ENCODE results near the gene FOXRED2. TPM values are rescaled to one million over a fixed set of nuclear protein-coding genes. Genes with fewer than 3 reads are reported as not detected.

FOXRED2 gene
- total RNA-seq, 4 donors from 2014 or later = 0.37 to 3.0 (median 1.5) TPM

GRCh38 chr22:36471341-36471821 lies 35.5 kb downstream of the FOXRED2 start:
- intact Hi-C loops (cut with DNase I; ENCODE audit: low total_unique reads) = loop anchor here (2.0 to 5.0 kb wide), 2 partner anchors 85 to 169 kb away; partner anchors contain the start of gene MYH9
- 73 to 79% methylated on average over 3 to 14 of the region's 14 CpGs for WGBS, 2 donors (ENCODE audit: low coverage in 1 of 2)

DNA sequence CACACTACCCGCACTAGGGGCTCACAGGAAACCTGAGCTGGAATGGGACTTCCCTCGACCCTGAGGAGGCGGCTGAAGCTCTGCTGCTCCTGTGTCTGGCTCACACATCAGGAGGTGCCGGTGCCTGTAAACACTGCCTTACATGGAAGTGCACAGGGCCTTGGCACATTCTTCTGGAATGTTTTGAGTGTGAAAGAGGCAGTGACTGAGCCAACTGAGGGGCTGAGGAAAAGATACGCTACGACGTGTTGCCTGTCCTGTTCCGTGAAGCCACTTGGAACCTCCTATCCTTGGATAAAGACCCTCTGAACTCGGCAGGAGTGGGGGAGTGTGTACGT lies 35.9 kb downstream of the FOXRED2 start:
- Histone ChIP-seq H3K4me3 (peak overlapping the region in 1 of 4 donors; percentile 21), H3K4me1 (peaks cover 14 to 46% (median 24%) of the 10 kb centered on the region in 4 donors), H3K27me3 (no peaks in the 10 kb centered on the region), H3K27ac (peak overlapping the region; percentile 98), H3K9me3 (no peaks in the 10 kb centered on the region), H3K36me3 (peaks cover 0 to 17% (median 4%) of the 10 kb centered on the region in 4 donors)
- TF ChIP-seq EP300 (IDR thresholded peaks at IDR 0.05; ENCODE audit: low read depth) (no peak), POLR2AphosphoS5 (IDR thresholded peaks at IDR 0.05) (peak in 2 of 3 donors; percentile 29 to 52)
- in situ Hi-C loops (cut with MboI; ENCODE audit: low pct_ligation_motif_present in 1 of 4, low pct_unique_long_range_greater_than_20kb in 1 of 4, low sequenced_read_pairs in 3 of 4) (loop anchor here in 2 of 4 donors (10.0 kb wide), 1 partner anchor 166 kb away; no protein-coding TSS in a partner anchor), intact Hi-C loops (cut with DNase I; ENCODE audit: low total_unique reads) (loop anchor here (2.0 to 5.0 kb wide), 2 partner anchors 84 to 169 kb away; partner anchors contain the start of gene MYH9)
- no peak for DNase-seq
- WGBS, 2 donors (ENCODE audit: low coverage in 1 of 2) = 79 to 85% methylated on average over 4 to 10 of the region's 10 CpGs

More at GRCh38 chr22:36471341-36471821, 35.5 kb downstream of the FOXRED2 start:
- TF ChIP-seq EP300 (IDR thresholded peaks at IDR 0.05; ENCODE audit: low read depth) (no peak), POLR2AphosphoS5 (IDR thresholded peaks at IDR 0.05) (peak in 1 of 3 donors; percentile 9)
- Histone ChIP-seq H3K9me3 (no peaks in the 10 kb centered on the region), H3K36me3 (peaks cover 0 to 21% (median 6%) of the 10 kb centered on the region in 4 donors), H3K27me3 (no peaks in the 10 kb centered on the region), H3K4me1 (peaks cover 13 to 41% (median 21%) of the 10 kb centered on the region in 4 donors), H3K4me3 (peak overlapping the region in 2 of 4 donors; percentile 2 to 21), H3K27ac (peak overlapping the region; percentile 98)
- in situ Hi-C loops (cut with MboI; ENCODE audit: low pct_ligation_motif_present in 1 of 4, low pct_unique_long_range_greater_than_20kb in 1 of 4, low sequenced_read_pairs in 3 of 4) = loop anchor here in 2 of 4 donors (10.0 kb wide), 1 partner anchor 167 kb away; no protein-coding TSS in a partner anchor
- no peak for DNase-seq

DNA sequence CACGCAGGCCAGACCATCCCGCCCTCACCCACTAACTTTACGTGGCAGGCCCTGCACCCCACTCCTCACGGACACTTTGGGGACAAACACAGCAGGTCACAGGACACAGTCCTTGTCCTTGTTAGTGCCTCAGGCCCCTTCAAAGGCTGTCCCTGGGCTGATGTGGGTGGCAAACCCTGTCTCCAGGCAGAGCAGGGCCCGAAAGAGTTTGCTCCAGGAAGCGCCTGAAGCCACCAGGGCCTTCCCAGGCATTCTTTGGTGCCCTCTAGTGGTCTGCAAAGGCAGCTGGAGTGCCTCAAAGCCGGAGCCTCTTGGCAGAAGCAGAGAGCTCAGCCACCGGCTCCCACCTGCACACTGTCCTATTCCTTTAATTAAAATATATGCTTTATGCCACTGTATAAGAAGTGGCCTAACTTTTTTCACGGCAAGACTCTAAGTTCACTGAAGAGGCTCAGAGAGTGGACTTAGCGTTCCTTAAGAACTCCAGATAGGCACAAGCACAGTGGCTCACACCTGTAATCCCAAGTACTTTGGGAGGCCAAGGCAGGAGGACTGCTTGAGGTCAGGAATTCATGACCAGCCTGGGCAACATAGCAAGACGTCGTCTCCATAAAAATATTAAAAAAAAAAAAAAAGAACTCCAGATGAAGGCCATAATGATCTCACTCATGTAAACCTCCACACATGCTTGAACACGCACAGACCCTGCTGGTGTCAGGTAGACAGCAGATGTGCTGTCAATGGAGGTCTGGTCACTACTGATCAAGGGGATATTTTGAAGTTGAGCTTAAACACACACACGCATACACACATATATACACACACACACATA lies 36.5 kb downstream of the FOXRED2 start:
- H3K4me1 ChIP-seq = peaks cover 20 to 51% (median 30%) of the 10 kb centered on the region in 4 donors
- DNase-seq = peak; percentile 87
- in situ Hi-C loops (cut with MboI; ENCODE audit: low pct_ligation_motif_present in 1 of 4, low pct_unique_long_range_greater_than_20kb in 1 of 4, low sequenced_read_pairs in 3 of 4) = loop anchor here in 2 of 4 donors (10.0 kb wide), 1 partner anchor 166 kb away; no protein-coding TSS in a partner anchor
- H3K27ac ChIP-seq = peak overlapping the region; percentile 98
- peak in 2 of 3 donors; percentile 43 to 71 for TF ChIP-seq POLR2AphosphoS5 (IDR thresholded peaks at IDR 0.05)
- TF ChIP-seq, protein P1, sequence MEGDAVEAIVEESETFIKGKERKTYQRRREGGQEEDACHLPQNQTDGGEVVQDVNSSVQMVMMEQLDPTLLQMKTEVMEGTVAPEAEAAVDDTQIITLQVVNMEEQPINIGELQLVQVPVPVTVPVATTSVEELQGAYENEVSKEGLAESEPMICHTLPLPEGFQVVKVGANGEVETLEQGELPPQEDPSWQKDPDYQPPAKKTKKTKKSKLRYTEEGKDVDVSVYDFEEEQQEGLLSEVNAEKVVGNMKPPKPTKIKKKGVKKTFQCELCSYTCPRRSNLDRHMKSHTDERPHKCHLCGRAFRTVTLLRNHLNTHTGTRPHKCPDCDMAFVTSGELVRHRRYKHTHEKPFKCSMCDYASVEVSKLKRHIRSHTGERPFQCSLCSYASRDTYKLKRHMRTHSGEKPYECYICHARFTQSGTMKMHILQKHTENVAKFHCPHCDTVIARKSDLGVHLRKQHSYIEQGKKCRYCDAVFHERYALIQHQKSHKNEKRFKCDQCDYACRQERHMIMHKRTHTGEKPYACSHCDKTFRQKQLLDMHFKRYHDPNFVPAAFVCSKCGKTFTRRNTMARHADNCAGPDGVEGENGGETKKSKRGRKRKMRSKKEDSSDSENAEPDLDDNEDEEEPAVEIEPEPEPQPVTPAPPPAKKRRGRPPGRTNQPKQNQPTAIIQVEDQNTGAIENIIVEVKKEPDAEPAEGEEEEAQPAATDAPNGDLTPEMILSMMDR (IDR thresholded peaks at IDR 0.05) = peak; percentile 92 to 95 (median 94)
- no peak for TF ChIP-seq POLR2A (IDR thresholded peaks at IDR 0.05)
- no peak for TF ChIP-seq EP300 (IDR thresholded peaks at IDR 0.05; ENCODE audit: low read depth)
- H3K27me3 ChIP-seq = no peaks in the 10 kb centered on the region
- 39 to 46% methylated on average over 6 to 14 of the region's 14 CpGs for WGBS, 2 donors (ENCODE audit: low coverage in 1 of 2)
- H3K4me3 ChIP-seq = no peak overlapping the region
- intact Hi-C loops (cut with DNase I; ENCODE audit: low total_unique reads) = loop anchor here (2.0 to 5.0 kb wide), 2 partner anchors 84 to 168 kb away; partner anchors contain the start of gene MYH9
- no peaks in the 10 kb centered on the region for H3K9me3 ChIP-seq
- H3K36me3 ChIP-seq = peaks cover 0 to 11% (median 2%) of the 10 kb centered on the region in 4 donors

DNA sequence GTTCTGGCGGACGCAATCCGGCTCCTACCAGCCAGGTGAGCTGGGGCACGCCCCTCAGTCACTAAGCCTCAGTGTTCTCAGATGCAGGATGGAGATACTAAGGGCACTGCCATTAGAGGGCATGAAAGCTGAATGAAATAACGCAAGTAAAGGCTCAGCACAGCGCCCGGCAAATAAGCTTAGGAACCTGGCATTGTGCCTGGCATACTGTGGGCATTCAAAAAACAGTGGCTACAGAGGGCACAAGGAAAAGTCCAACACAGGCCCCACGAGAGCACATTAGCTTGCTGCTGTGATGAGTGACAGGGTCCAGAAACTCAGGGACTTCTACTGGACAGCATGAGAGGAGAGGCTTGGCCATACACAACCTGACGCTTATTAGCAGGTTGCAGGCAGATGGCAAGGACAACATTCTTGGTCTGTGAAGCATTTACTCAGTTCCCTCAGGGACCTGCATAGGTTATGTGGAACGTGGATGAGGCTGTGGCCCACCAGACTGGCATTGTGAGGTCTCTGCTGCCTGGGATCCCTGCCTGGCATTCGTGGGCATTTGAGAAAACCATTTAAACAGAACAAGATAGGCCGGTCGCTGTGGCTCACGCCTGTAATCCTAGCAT lies 37.6 kb downstream of the FOXRED2 start:
- H3K27ac ChIP-seq = peak overlapping the region; percentile 98
- peaks cover 0 to 7% (median 0%) of the 10 kb centered on the region in 4 donors for H3K36me3 ChIP-seq
- DNase-seq = no peak
- in situ Hi-C loops (cut with MboI; ENCODE audit: low pct_ligation_motif_present in 1 of 4, low pct_unique_long_range_greater_than_20kb in 1 of 4, low sequenced_read_pairs in 3 of 4) (loop anchor here in 1 of 4 donors (10.0 kb wide), 1 partner anchor 164 kb away; no protein-coding TSS in a partner anchor), intact Hi-C loops (cut with DNase I; ENCODE audit: low total_unique reads) (loop anchor here (5.0 kb wide), 1 partner anchor 92 kb away; no protein-coding TSS in a partner anchor)
- H3K4me1 ChIP-seq = peaks cover 23 to 62% (median 38%) of the 10 kb centered on the region in 4 donors
- WGBS, 2 donors (ENCODE audit: low coverage in 1 of 2) = 70% methylated on average over 14 of the region's 14 CpGs; no CpG with 5 or more reads in 1 of the 2 donors
- TF ChIP-seq POLR2A (IDR thresholded peaks at IDR 0.05) (no peak), EP300 (IDR thresholded peaks at IDR 0.05; ENCODE audit: low read depth) (no peak), POLR2AphosphoS5 (IDR thresholded peaks at IDR 0.05) (no peak)
- TF ChIP-seq, protein P1 (IDR thresholded peaks at IDR 0.05) = no peak
- H3K4me3 ChIP-seq = no peak overlapping the region
- no peaks in the 10 kb centered on the region for H3K9me3 ChIP-seq
- H3K27me3 ChIP-seq = no peaks in the 10 kb centered on the region

All from transverse colon (tissue), 4 donors.